HG03159 (cell line): ENCODE results near the gene PPARA.
"Not testable (repeated sequence)": the region's sequence is repeated elsewhere in the genome, so short reads cannot be mapped to it uniquely, and the experiment has no call there.

Experiments
- ATAC-seq: cut with Tn5 transposase; IDR thresholded peaks from one replicate; pipeline ENCODE4 v1.9.1; 2021; ENCODE audit warnings: mild to moderate bottlenecking, moderate library complexity; ENCODE audit not compliant: unreplicated experiment

The PPARA gene

DNA sequence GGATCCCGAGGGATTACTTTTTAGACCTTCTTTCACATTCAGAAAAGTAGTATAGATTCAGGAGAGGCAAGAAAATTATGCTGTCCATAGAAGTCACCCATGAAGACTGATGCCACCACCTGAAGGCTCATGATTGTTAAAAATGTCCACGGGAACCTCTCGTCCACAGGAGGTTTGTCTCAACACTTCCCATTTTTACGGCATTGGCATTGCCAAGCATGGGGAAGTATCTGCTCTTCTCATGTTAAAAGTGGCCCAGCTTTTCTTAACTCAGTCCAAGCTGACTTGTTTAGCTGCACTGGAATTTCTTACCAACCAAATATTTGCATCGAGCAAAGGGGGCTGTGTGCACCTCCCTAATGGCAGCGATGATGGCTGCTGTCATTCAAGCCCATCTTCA lies 90.2 kb downstream of the PPARA start:
- ATAC-seq, result no peak

DNA sequence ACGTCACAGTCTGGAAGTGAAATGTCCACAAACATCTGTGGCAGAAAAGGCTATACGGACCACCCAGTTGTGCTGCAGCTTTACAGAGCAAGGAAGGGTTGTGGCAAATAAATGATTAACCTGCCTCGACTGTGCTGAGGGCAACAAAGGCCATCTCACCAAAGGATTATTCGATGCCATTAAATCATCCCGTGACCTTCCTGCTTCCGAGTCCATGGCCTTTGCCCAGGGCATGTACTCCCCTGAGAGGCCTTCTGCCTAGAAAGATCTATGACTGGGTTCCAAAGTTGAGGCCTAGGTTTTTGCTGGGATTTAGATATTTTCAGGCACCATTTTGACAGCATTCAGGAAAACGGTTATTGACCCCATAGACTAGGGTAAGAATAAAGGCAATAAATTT lies 90.6 kb downstream of the PPARA start:
- ATAC-seq, result no peak

DNA sequence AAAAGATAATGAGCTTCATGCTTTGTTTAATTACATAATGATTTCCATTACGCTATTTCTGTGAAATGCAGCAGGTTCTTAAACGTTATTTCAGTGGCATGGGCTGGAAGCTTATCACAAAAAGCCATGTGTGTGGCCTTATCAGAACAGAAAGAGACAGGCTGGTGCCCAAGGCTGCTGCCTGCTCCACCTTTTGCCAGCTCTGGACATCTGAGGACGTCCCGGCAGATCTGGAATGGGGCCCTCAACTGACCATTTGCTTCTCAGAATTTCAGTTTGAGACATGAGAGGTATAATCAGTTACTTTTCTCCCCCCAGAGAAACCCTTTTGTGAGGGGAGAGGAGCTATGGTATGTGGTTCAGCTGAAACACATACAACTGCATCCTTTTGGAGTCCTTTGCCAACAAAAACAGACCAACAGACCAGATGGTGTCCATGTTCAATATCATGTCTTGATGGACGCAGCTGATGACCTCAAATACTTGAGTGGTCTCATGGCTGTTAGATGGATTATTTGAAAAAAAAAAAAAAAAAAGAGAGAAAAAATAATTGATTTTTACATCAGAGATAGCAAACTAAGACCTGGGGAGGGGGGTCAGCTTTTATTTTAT lies 91.2 kb downstream of the PPARA start:
- ATAC-seq, result no peak

DNA sequence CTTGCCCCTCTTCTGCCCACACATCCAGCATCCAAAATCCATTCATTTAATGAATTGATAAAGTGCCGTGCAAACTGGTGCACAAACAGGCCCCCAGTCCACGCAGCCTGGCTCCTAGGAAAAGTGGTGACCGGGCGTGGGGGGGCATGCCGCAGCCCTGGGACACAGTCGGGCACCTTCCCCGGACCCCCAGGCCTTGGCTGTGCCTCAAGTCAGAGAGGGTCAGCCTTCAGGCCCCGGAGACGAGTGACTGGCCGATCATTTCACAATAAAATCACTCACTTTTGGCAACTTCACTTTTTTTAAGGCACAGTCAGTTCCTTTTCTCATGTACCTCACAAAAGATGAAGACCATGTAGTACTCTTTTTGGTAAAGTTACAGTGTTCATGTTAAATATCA lies 91.8 kb downstream of the PPARA start:
- no peak for ATAC-seq

DNA sequence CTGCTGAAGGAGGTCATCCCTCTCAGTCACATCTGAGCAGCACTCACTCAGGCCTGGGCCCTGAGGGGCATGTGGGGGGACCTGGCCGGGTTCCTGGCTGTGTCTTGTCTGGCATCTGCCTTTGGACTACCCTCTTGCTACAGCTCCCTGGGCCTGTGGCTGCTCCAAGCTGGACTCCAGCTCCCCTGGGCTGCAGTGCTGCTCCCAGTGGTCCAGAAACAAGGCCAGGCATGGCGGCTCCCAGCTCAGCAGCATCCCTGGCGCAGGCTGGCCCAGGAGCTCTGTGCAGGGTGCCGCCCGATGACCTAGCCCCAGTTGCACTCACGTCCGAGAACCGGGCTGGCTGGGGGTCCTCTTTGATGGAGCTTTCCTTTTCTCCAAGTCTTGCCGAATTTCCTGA lies 94.4 kb downstream of the PPARA start:
- ATAC-seq, result no peak

DNA sequence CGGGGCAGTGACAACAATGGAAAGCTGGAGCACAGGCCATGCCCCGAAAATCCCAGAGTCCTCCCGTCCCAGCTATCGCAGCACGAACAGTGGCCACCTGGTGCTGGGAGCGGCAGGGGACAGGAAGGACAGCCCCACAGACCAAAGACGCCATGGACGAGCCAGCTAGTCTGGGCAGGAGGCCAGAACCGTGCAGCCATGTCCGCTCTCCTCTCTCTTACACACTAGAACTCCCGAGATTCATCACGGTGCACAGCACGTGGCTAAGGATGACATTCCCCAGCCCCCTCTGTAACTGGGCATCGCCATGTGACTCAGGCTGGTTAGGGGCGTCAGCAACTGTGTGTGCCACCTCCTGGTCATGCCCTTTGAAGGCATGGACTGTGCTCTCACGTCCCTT lies 95.2 kb downstream of the PPARA start:
- ATAC-seq, result no peak

DNA sequence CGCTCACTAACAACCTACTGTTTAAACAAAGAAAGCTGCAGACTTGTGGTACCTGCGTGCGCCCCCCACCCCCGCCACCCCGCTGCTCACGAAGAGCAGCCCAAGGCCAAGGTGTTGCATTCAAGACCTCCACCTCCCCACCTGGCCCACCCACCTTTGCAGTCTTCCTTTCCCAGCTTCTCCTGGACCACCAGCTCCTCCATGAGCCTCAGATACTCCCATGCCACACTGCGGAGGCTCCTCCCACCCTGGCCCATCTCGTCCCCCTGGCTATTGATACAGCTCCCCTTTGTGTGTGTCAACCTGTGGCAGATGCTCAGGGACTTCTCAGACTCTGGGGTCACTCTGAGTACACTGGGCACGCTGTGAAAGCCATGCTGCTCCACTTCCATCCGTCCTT lies 95.9 kb downstream of the PPARA start:
- no peak for ATAC-seq

DNA sequence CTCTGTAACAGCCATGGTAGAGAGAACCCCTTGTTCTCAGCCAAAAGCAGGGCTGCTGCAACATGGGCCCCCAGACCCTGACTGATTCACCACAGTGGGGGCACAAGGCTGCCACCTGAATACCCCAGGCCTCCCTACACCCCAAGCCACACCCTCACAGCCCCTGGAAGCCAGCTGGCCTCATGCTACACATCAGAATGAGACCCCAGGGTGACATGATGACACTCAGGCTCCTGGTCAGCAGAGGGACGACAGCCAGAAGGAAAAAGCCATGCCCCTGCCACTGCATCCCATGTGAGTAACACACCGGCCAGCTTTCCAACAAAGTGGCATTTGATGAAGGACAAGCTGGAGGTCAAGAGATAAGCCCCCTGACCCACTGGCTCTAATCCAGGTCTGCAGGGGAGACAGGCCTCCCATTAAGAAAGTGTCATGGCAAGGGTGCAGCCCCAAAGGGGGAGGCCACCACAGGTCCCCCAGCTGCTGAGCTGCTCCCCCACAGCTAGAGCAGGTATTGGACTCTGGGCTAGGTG lies 97.2 kb downstream of the PPARA start:
- ATAC-seq, result no peak

DNA sequence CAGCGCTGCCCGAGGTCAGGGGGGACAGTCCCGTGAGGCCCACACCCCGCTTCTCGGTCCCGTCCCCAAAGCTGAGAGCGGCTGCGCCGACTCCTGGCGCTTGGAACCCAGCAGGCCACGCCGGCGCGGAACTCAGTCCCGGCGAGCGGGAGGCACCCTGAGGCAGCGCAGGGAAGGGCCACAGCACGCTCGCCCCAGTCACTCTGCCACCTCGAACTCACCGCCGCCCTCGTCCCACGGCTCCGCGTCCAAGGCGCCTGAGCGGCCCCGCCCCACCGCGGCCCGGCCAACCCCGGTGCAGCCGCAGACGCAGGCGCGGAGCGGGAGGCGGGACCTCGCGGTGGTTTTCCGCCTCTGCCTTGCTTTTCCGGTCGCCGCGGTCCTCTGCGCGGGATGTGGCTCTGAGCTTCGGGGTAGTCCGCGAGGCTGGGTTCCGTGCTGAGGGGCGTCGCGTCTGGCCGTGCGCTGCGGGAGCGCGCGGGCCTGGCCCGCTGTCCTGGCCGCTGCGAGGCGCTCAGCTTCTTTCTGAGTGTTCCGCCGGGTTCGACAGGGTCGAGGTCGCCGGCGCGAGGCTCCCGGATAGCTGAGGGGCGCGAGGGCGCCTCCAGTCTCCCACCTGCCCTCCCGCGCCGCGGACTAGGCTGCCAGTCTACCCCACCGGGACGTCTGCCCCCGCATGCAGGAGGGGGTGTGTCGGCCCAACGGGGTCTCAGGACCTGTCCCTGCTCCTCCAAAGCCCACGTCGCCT lies 99.9 kb downstream of the PPARA start, which contains the start of gene CDPF1:
Gene CDPF1 (minus strand): TSS at position 259 of the 748 bp plus-strand sequence. CDS start 2,009 bp downstream, outside the sequence.
- peak; percentile 89 for ATAC-seq

DNA sequence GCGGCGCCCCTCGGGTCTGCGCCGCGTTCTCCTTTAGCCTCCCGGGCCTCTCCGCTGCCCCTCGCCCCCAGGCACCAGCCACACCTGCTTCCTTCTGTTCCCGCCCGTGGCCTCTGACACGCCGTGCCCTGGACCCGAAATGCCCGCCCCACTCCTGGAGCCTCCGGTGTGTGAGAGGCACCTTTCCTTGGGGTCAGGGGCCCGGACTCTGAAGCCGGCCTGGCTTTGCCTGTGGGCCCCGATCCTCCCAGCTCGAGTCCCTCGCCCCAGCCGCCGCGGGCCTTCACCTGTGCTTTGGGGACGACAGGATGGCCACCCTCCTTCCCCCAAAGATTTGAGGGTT lies 100.4 kb downstream of the PPARA start:
- no peak for ATAC-seq

DNA sequence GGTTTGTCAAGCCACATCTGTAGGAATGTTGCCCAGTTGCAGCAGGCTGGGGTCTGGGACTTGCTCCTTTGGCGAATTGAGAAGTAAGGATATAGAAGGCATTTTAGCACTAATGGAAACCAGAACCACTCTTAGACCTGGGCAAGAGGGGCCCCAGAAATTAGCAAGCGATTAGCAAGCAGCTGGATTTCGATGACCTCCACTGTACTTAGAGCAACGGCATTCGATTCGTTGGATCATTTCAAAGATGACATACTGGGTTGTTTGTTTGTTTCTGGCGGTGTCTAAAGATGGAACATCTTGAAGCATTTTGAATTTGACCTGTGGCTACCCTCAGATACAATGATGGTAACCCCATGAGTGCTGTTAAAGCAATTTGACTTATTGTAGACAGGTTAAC lies 100.9 kb downstream of the PPARA start:
- ATAC-seq, result no peak

DNA sequence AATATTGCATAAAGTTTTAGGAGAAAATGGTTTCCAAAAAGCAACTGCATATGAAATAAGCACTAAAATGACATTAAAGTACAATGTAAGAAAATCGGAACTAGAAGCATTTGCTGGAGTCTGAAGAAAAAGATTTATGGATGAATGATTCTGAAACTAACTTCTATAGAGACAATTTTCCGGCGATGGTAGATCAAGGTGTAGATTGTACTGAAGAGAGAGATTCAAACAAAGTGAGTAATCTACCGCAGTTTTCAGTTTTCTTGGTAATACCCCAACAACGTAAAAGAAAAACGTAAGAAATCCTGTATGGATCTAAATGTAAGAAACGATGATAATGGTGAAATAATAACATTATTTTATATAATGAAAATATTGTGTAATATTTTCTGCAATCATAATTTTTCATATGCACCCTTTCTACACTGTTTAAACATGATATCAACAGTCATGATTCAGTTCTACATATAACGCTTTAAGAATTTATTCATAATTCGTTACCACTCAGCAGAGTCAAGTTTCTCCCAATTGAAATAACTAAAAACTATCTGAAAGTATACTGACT lies 101.6 kb downstream of the PPARA start:
- no peak for ATAC-seq

DNA sequence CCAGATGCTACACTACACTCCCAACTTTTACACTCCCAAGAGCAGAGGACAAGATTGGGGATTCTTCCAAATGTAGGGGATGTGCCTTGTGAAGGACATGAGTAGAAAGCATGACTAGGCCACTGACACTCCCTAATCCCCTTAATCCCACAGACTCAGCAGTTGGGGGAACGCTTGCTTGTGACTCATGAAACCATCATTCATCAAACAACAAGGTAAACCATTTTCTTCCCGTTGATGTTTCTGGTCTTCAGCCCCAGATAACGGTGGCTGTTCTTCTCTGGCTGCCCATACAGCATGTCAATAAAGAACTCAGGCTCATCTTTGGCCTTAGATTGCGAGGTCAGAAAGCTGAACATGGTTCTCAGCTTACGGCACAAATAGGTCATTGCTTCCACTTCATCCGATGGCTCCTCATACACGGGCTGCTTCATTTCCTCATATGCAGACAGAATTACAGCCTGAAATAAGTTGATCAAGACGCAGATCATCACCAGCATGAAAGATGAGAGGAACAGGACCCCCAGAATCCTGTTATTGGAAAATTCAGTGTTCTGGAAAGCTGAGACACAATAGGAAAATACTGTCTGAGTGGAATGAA lies 106.1 kb downstream of the PPARA start:
- no peak for ATAC-seq

DNA sequence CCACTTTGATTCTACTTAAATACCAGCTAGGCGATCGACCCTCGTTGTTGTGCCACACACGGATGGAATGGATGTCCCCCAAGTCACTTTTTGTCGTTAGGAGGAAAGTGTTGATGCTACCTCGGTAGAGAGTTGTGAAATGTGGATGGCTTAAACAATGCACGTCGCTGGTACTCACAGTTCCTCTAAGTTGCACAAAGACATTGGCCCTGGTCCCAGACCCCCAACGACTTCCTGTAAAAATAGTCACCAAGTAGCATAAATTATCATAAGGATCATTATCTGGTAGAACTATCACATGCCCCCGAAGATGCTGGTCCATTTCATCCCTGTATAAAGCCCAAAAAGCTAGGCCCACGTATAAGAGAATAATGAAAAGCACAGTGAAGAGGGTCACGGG lies 109.0 kb downstream of the PPARA start:
- no peak for ATAC-seq

DNA sequence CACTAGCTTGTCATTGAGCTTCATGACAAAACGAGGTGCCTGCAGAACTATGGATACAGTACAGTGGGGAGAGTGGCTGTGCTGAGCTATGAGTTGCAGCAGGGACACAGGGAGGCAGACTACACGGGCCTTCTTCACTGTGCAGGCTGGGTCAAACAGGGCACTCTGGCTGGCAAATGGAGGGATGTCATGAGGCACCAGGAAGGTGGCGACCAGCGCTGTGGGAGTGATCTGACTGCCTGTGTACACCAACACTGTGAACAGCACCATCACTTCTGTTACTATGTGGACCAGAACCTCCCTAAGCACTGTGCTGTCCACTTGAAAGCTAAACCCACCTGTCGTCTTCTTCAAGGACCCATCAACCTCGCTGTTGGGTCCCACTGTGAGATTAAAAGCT lies 109.7 kb downstream of the PPARA start:
- ATAC-seq, result no peak

DNA sequence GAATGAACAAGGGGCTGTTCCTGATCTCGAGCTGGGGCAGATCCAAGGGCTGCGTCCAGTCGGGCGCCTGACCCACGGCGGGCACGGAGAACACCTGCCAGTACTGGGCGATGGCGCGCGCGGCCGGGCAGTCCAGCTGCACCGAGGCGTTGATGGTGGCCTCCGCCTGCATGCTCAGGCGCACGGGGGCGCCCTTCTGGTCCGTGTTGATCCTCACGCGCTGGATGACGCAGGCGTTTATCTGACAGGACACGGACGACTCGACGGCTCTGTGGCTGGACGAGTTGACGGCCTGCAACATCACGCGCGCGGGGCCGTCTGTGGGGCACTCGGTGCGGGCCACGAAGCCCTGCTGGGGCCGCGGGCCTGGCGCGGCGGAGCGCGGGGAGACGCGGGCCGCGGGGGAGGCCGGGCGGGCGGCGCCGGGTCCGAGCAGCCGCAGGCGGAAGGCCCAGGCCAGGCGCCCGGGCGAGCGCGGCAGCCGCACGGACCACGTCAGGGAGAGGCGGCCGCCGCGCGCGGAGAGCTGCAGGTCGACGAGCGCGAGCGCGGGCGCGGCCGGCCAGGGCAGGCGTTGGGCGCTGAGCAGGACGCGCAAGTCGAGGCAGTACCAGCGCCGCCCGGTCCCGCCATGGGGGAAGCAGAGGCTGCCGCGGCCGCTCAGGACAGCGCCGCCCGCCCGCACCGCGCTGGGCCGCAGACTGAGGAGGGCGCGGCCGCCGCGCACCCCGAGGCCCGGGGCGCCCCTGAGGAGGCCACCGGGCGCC lies 112.3 kb downstream of the PPARA start:
- no peak for ATAC-seq

DNA sequence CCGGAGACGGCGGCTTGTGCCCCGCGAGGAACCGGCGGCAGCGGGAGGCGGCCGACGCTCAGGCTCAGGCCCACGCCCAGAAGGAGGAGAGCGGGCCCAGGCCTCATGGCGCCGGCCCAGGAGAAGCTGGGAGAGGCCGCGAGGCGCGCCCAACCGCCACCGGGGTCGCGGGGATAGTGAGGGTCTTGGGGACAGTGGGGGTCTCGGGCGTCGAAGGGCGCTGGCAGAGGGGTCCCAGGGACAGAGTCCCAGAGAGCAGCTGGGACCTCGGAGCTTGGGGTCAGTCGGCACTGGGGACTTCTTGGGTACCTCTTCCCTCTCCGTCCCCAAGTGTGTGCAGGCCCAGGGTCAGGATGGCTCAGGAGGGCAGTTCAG lies 112.9 kb downstream of the PPARA start, which contains the start of gene PKDREJ:
Gene PKDREJ (minus strand): TSS at position 128 of the 375 bp plus-strand sequence. CDS start 21 bp downstream, at position 107.
- no peak for ATAC-seq

DNA sequence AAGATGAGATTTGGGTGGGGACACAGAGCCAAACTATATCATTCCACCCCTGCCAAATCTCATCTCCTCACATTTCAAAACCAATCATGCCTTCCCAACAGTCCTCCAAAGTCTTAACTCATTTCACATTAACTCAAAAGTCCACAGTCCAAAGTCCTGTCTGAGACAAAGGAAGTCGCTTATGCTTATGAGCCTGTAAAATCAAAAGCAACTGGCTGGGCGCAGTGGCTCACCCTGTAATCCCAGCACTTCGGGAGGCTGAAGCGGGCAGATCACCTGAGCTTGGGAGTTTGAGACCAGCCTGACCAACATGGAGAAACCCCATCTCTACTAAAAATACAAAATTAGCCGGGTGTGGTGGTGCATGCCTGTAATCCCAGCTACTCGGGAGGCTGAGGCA lies 114.2 kb downstream of the PPARA start:
- ATAC-seq, result not testable (repeated sequence)

DNA sequence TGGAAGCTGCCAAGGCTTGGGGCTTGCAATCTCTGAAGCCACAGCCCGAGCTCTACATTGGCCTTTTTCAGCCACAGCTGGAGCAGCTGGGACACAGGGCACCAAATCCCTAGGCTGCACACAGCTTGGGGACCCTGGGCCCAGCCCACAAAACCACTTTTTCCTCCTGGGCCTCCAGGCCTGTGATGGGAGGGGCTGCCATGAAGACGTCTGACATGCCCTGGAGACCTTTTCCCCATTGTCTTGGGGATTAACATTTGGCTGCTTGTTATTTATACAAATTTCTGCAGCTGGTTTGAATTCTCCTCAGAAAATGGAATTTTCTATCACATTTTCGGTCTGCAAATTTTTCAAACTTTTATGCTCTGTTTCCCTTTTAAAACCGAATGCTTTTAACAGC lies 115.3 kb downstream of the PPARA start:
- ATAC-seq, result not testable (repeated sequence)

DNA sequence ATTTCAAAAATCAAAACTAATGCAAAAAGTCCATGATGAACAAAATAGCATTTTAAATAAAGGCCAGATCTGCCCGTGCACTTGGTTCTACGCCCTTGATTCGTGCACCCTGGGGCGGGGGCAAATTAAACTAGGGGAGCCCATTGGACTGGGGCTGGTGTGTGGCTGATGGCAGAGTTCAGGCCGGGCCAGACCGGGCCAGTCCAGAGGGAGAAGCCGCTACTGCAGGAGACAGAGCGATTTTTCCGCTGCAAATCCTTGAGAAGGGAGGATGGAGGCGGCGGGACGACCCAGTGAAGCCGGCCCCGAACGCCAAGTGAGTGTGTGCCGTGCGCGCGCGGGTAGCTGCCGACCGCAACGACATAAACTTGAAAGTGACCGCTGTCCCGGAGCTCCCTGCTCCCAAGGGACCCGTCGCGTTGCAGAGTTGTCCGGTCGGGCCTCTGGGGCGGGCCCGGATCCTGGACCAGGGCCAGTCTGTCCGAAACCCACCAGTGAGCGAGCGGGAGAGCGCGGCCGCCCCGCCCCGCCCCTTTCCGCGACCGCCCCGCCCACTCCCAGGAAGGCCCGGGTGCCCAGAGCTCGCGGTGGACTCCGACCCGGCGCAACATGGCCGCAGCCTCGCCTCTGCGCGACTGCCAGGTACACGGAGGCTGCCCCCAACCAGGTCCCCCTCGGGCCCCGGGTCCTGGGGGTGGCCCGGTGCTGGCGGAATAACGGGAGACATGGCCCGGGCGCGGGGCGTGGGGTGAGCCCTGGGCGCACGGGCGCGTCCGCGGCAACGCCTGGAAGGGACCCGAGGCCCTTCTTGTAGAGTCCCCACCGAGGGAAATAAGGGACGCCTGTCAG lies 117.3 kb downstream of the PPARA start, which contains the start of gene TTC38:
Gene TTC38 (plus strand): TSS at position 578 of the 849 bp plus-strand sequence. CDS start 32 bp downstream, at position 610.
- ATAC-seq, result no peak
